T-cell (primary cell): ENCODE measurements around the gene PPM1A. TPM values are rescaled to one million over a fixed set of nuclear protein-coding genes. Genes with fewer than 3 reads are reported as not detected.

Experiments used
- ATAC-seq, 4 experiments: fragments of 200-7000 bp in 3 of 4; fragments of 150-1000 bp in 1 of 4; cut with Tn5 transposase; replicated peaks in 1 of 4; 1 replicate in 3 of 4; 2 replicates in 1 of 4; pipeline ENCODE4 v1.10.0; 2021; ENCODE audit warnings: moderate library complexity in 3 of 4, mild to moderate bottlenecking in 2 of 4, moderate number of reproducible peaks in 1 of 4
- CTCF ChIA-PET, 2 donors: fragments of 300-600 bp; sonication (Branson Sonifier 250); formaldehyde crosslinking; loops; one replicate each; lab custom pipeline; 2022; ENCODE audit warnings: antibody characterized with exemption in 2 of 2; lab: Charles Lee
- POLR2A ChIA-PET, 2 donors: fragments of 300-600 bp; sonication (Branson Sonifier 250); formaldehyde crosslinking; loops; one replicate each; lab custom pipeline; 2022; ENCODE audit warnings: antibody characterized with exemption in 2 of 2; lab: Charles Lee
- DNase-seq, 35 experiments: peaks; one replicate each; pipeline versions ENCODE4 v3.0.0 to v3.0.0-alpha.2; 2013 to 2023
- H3K27ac ChIP-seq: one replicate; pipeline ENCODE4 v1.5.1; 2013; ENCODE audit warnings: low read length
- H3K27me3 ChIP-seq, 2 experiments: replicated peaks in 1 of 2; 1 replicate in 1 of 2; 2 replicates in 1 of 2; pipeline versions ENCODE4 v1.6.1 to v1.7.0; 2013; ENCODE audit warnings: low read length in 1 of 2, mixed read lengths in 1 of 2; ENCODE audit not compliant: control insufficient read depth in 2 of 2, insufficient read depth in 2 of 2; ENCODE audit errors: extremely low read depth in 1 of 2
- H3K36me3 ChIP-seq, 2 donors: 1 replicate in 1 of 2; 2 replicates in 1 of 2; pipeline versions ENCODE4 v1.6.1 to v1.7.0; 2013; ENCODE audit warnings: low read length in 1 of 2; ENCODE audit not compliant: control insufficient read depth in 2 of 2, insufficient read depth in 1 of 2; ENCODE audit errors: extremely low read depth in 1 of 2
- H3K4me1 ChIP-seq, 2 experiments: 1 replicate in 1 of 2; 2 replicates in 1 of 2; pipeline versions ENCODE4 v1.6.1 to v1.7.0; 2013; ENCODE audit warnings: low read length in 2 of 2, mixed read lengths in 1 of 2; ENCODE audit not compliant: insufficient read depth in 2 of 2, control insufficient read depth in 1 of 2; ENCODE audit errors: extremely low read depth in 1 of 2
- H3K4me3 ChIP-seq, 2 donors: 1 replicate in 1 of 2; 2 replicates in 1 of 2; pipeline versions ENCODE4 v1.5.1 to v1.7.0; 2013; ENCODE audit warnings: mild to moderate bottlenecking in 2 of 2, low read length in 1 of 2, moderate library complexity in 1 of 2; ENCODE audit not compliant: control insufficient read depth in 1 of 2; ENCODE audit errors: extremely low read depth in 1 of 2
- H3K9me3 ChIP-seq: 2 replicates; pipeline ENCODE4 v1.7.0; 2013
- H3K27ac Mint-ChIP-seq, 2 donors: one replicate each; pipeline ENCODE4 v1.8.0; 2020 to 2021; ENCODE audit warnings: mild to moderate bottlenecking in 2 of 2, mixed read lengths in 2 of 2
- H3K27me3 Mint-ChIP-seq, 2 donors: one replicate each; pipeline ENCODE4 v1.8.0; 2021 to 2022; ENCODE audit warnings: mixed read lengths in 2 of 2
- H3K36me3 Mint-ChIP-seq: one replicate; pipeline ENCODE4 v1.8.0; 2021; ENCODE audit warnings: mixed read lengths
- H3K4me1 Mint-ChIP-seq, 3 donors: one replicate each; pipeline ENCODE4 v1.8.0; 2020 to 2022; ENCODE audit warnings: mixed read lengths in 3 of 3, mild to moderate bottlenecking in 1 of 3
- H3K4me3 Mint-ChIP-seq, 3 donors: one replicate each; pipeline ENCODE4 v1.8.0; 2020 to 2022; ENCODE audit warnings: mild to moderate bottlenecking in 3 of 3, mixed read lengths in 3 of 3, moderate library complexity in 3 of 3
- H3K9me3 Mint-ChIP-seq, 3 donors: one replicate each; pipeline ENCODE4 v1.8.0; 2020 to 2022; ENCODE audit warnings: mixed read lengths in 3 of 3
- WGBS: methylation state at CpG from one replicate; pipeline ENCODE4 v1.1.5; 2013; ENCODE audit warnings: missing lambda C conversion rate; ENCODE audit not compliant: insufficient coverage; 5-methylcytosine and 5-hydroxymethylcytosine counted together
- total RNA-seq, 35 experiments: library from RNA in 6 of 35; stranded (reverse) in 6 of 35; fragments of 120-200 nt in 1 of 35; gene quantifications; one replicate each; pipeline versions ENCODE4 v1.2.1 to v1.2.4 and lab custom pipeline; 2013 to 2026

Gene PPM1A
- total RNA-seq, 5 donors from 2014 or later (not counting 1 experiment from before 2014, with no cell fraction given) = 42.8 to 71.6 (median 46.1) TPM

- DNase-seq (no peak), ATAC-seq (no peak)
- Histone ChIP-seq H3K27me3 (peaks cover 0 to 16% of the 10 kb centered on the region in 2 experiments), H3K4me3 (peak overlapping the region in 1 of 2 donors; percentile 59), H3K4me1 (peaks cover 2 to 13% of the 10 kb centered on the region in 2 experiments), H3K36me3 (no peaks in the 10 kb centered on the region), H3K9me3 (no peaks in the 10 kb centered on the region), H3K27ac (no peak overlapping the region)
- Mint-ChIP-seq H3K4me3 (peak overlapping the region; percentile 86 to 97 (median 91)), H3K9me3 (no peaks in the 10 kb centered on the region), H3K27me3 (peaks cover 21 to 34% of the 10 kb centered on the region in 2 donors), H3K27ac (peak overlapping the region in 1 of 2 donors; percentile 93), H3K4me1 (peaks cover 25 to 30% (median 28%) of the 10 kb centered on the region in 3 donors), H3K36me3 (no peaks in the 10 kb centered on the region)
- POLR2A ChIA-PET = interaction anchor here in 1 of 2 donors (0.7 to 1.0 kb wide), 2 partner anchors 83 to 1285 kb away, joined by 3 to 4 read pairs; partner anchors contain the start of gene PPM1A
- CTCF ChIA-PET = interaction anchor here (0.5 to 3.2 kb wide), 27 partner anchors 10 to 1955 kb away, joined by 3 to 24 read pairs (median 4); partner anchors contain the start of genes DHRS7 (in 1 of the 2) and PPM1A (in 1 of the 2)
- no CpG with 5 or more reads among the region's 2 CpGs for WGBS
These were observed 83.0 kb downstream of the PPM1A start for GRCh38 chr14:60332046-60332399.

GRCh38 chr14:60332869-60333268 lies 83.8 kb downstream of the PPM1A start:
- H3K4me1 Mint-ChIP-seq = peaks cover 19 to 24% (median 22%) of the 10 kb centered on the region in 3 donors
- peaks cover 2 to 7% of the 10 kb centered on the region in 2 experiments for H3K4me1 ChIP-seq
- no peaks in the 10 kb centered on the region for H3K36me3 ChIP-seq
- no peak for ATAC-seq
- ChIA-PET POLR2A (interaction anchor here in 1 of 2 donors (0.6 kb wide), 1 partner anchor 1727 kb away, joined by 3 read pairs; no protein-coding TSS in a partner anchor), CTCF (interaction anchor here (0.7 to 1.7 kb wide), 5 partner anchors 17 to 1956 kb away, joined by 4 to 14 read pairs (median 5); no protein-coding TSS in a partner anchor)
- no CpG with 5 or more reads among the region's 5 CpGs for WGBS
- H3K27ac Mint-ChIP-seq = peak overlapping the region in 1 of 2 donors; percentile 25
- H3K9me3 Mint-ChIP-seq = no peaks in the 10 kb centered on the region
- no peak overlapping the region for H3K4me3 ChIP-seq
- H3K27me3 Mint-ChIP-seq = peaks cover 29 to 38% of the 10 kb centered on the region in 2 donors
- no peak for DNase-seq
- H3K36me3 Mint-ChIP-seq = no peaks in the 10 kb centered on the region
- H3K27ac ChIP-seq = no peak overlapping the region
- peaks cover 0 to 12% of the 10 kb centered on the region in 2 experiments for H3K27me3 ChIP-seq
- H3K9me3 ChIP-seq = no peaks in the 10 kb centered on the region
- peak overlapping the region in 1 of 3 donors; percentile 86 for H3K4me3 Mint-ChIP-seq

DNA sequence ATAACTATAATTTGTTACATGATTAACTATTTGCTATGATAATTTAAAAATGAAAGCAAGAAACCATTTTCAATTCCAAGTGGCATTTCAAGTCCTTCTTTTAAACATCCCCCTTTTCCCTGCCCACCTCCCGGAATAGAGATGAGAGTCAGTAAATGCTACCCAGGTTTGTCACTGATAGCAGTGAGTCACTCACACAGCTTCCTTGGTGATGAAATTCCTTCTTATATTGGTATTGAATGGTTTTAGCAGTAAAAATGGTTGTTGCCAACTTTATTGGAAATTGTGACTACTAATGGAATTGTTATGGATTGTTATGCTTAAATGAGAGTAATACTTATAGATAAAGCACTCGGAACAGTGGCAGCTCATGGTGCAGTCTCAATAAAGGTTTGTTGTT lies 90.5 kb downstream of the PPM1A start:
- POLR2A ChIA-PET = interaction anchor here in 1 of 2 donors (0.6 kb wide), 1 partner anchor 9 kb away, joined by 3 read pairs; no protein-coding TSS in a partner anchor
- no peaks in the 10 kb centered on the region for H3K9me3 Mint-ChIP-seq

GRCh38 chr14:60343571-60344071 lies 94.6 kb downstream of the PPM1A start:
- no peaks in the 10 kb centered on the region for H3K27me3 ChIP-seq
- Mint-ChIP-seq H3K36me3 (no peaks in the 10 kb centered on the region), H3K27ac (no peak overlapping the region), H3K9me3 (no peaks in the 10 kb centered on the region), H3K27me3 (peaks cover 6 to 12% of the 10 kb centered on the region in 2 donors), H3K4me1 (peaks cover 0 to 2% (median 0%) of the 10 kb centered on the region in 3 donors), H3K4me3 (no peak overlapping the region)
- H3K9me3 ChIP-seq = no peaks in the 10 kb centered on the region
- ChIA-PET POLR2A (no interaction called here), CTCF (no interaction called here)
- ATAC-seq = no peak
- no peaks in the 10 kb centered on the region for H3K36me3 ChIP-seq
- no peak overlapping the region for H3K27ac ChIP-seq
- no peaks in the 10 kb centered on the region for H3K4me1 ChIP-seq
- no peak overlapping the region for H3K4me3 ChIP-seq
- DNase-seq = no peak
- WGBS = 57% methylated on average over 1 of the region's 6 CpGs

More for the DNA sequence above, 90.5 kb downstream of the PPM1A start:
- Histone ChIP-seq H3K9me3 (no peaks in the 10 kb centered on the region), H3K27me3 (no peaks in the 10 kb centered on the region), H3K4me1 (no peaks in the 10 kb centered on the region), H3K27ac (no peak overlapping the region), H3K4me3 (no peak overlapping the region), H3K36me3 (no peaks in the 10 kb centered on the region)
- H3K27me3 Mint-ChIP-seq = peaks cover 32 to 34% of the 10 kb centered on the region in 2 donors
- CTCF ChIA-PET = interaction anchor here in 1 of 2 donors (1.4 kb wide), 1 partner anchor 11 kb away, joined by 4 read pairs; no protein-coding TSS in a partner anchor
- ATAC-seq (no peak), DNase-seq (no peak)
- H3K4me3 Mint-ChIP-seq = no peak overlapping the region
- WGBS = no CpG with 5 or more reads among the region's 2 CpGs
- H3K27ac Mint-ChIP-seq = no peak overlapping the region
- H3K4me1 Mint-ChIP-seq = no peaks in the 10 kb centered on the region
- H3K36me3 Mint-ChIP-seq = no peaks in the 10 kb centered on the region

DNA sequence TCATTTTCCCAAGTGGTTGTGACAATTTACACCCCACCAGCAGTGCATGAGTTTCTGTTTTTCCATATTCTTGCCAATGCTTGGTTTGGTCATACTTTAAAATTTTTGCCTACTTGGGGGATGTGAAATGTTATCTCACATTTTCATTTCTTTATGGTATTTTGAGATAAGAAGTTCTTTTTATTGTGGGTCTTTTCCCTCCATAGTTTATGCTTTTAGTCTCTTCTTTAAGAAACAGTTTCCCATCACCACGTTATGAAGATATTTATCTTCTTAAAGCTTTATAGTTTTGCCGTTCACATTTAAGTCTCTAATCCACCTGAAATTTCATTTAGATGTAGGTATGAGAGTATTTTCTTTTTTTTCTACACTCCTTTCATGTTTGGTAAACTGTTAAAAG lies 95.7 kb downstream of the PPM1A start:
- no peak for ATAC-seq
- ChIA-PET CTCF (interaction anchor here in 1 of 2 donors (0.6 kb wide), 2 partner anchors 193 to 360 kb away, joined by 3 to 4 read pairs; no protein-coding TSS in a partner anchor), POLR2A (interaction anchor here in 1 of 2 donors (0.5 kb wide), 1 partner anchor 562 kb away, joined by 10 read pairs; no protein-coding TSS in a partner anchor)
- H3K4me3 Mint-ChIP-seq = no peak overlapping the region
- H3K36me3 Mint-ChIP-seq = no peaks in the 10 kb centered on the region
- Histone ChIP-seq H3K4me3 (no peak overlapping the region), H3K36me3 (no peaks in the 10 kb centered on the region), H3K27me3 (no peaks in the 10 kb centered on the region), H3K4me1 (no peaks in the 10 kb centered on the region), H3K9me3 (no peaks in the 10 kb centered on the region), H3K27ac (no peak overlapping the region)
- no peak for DNase-seq
- H3K9me3 Mint-ChIP-seq = no peaks in the 10 kb centered on the region
- H3K4me1 Mint-ChIP-seq = peaks cover 0 to 2% (median 0%) of the 10 kb centered on the region in 3 donors
- no CpG with 5 or more reads among the region's 2 CpGs for WGBS
- no peak overlapping the region for H3K27ac Mint-ChIP-seq
- peaks cover 9 to 10% of the 10 kb centered on the region in 2 donors for H3K27me3 Mint-ChIP-seq

- Mint-ChIP-seq H3K4me1 (peaks cover 0 to 2% (median 0%) of the 10 kb centered on the region in 3 donors), H3K9me3 (no peaks in the 10 kb centered on the region), H3K27ac (no peak overlapping the region), H3K36me3 (no peaks in the 10 kb centered on the region), H3K4me3 (no peak overlapping the region), H3K27me3 (peaks cover 5 to 8% of the 10 kb centered on the region in 2 donors)
- no peaks in the 10 kb centered on the region for H3K9me3 ChIP-seq
- H3K27ac ChIP-seq = no peak overlapping the region
- no peaks in the 10 kb centered on the region for H3K36me3 ChIP-seq
- WGBS = no CpG with 5 or more reads among the region's 2 CpGs
- H3K27me3 ChIP-seq = no peaks in the 10 kb centered on the region
- CTCF ChIA-PET = interaction anchor here (0.5 to 0.8 kb wide), 3 partner anchors 15 to 186 kb away, joined by 3 to 4 read pairs (median 3); no protein-coding TSS in a partner anchor
- H3K4me1 ChIP-seq = no peaks in the 10 kb centered on the region
- POLR2A ChIA-PET = no interaction called here
- no peak overlapping the region for H3K4me3 ChIP-seq
- DNase-seq (no peak), ATAC-seq (no peak)
These were observed 97.7 kb downstream of the PPM1A start for GRCh38 chr14:60346706-60347105.
